GM12801 (cell line): ENCODE data around the gene NXN.

Experiments
- CTCF ChIP-seq: IDR thresholded peaks from one replicate; pipeline ENCODE4 v1.5.1; 2011; ENCODE audit warnings: control low read depth; ENCODE audit not compliant: insufficient read length; ENCODE audit errors: extremely low read depth

Gene NXN

GRCh38 chr17:879546-880442, 99.8 kb downstream of the NXN start:
- TF ChIP-seq CTCF = no peak

GRCh38 chr17:877630-878029, 101.9 kb downstream of the NXN start:
- TF ChIP-seq CTCF = no peak

- no peak for TF ChIP-seq CTCF
These were observed 103.3 kb downstream of the NXN start for GRCh38 chr17:876272-876671.

- no peak for TF ChIP-seq CTCF
These were observed 106.7 kb downstream of the NXN start for GRCh38 chr17:872855-873254.

- no peak for TF ChIP-seq CTCF
These were observed 107.6 kb downstream of the NXN start for GRCh38 chr17:871751-872519.

GRCh38 chr17:869567-870525, 109.7 kb downstream of the NXN start:
- no peak for TF ChIP-seq CTCF
